Measurements from ENCODE around the gene ZBTB20.

DNA sequence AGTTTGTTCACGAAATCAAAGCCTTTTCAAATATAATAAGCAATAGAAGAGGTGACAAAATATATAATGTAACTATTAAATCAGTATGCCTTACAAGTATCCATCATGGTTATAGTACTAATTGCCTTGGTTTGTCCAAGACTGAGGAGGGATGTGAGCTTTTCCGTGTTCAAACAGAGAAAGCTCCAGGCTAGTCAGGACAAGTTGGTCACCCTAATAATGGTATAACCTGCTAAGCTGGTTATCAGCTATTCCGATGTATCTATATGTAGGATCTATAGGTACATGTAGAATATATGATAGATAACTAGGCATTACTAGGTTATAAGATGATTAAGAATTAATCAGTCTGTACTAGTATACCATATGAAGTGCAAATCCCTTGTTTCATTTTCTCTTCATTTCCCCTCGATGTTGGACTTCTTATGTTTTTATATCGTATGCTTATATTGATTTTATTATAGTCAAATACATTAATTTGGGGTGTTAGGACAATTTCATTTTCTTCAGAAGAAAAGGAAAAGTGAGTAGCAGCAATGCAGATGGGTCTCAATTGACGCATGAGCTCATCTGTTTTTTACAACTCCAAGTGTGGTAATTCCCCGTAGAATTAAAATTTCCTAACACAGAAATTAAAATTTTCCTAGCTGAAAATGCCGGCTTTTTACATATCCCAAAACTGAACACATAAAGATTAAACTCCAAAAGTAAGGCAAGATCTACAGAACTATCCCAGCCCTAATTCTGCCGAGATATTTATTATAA is 434.2 kb downstream of the ZBTB20 start:
- TF ChIP-seq CTCF (IDR thresholded peaks at IDR 0.05) (no peak), POLR2A (IDR thresholded peaks at IDR 0.05) (no peak), POLR2AphosphoS5 (IDR thresholded peaks at IDR 0.05) (no peak)

Measured in stomach (tissue), 4 donors.